Transverse colon (tissue), 4 donors: ENCODE measurements around the gene TIAM1. TPM values are rescaled to one million over a fixed set of nuclear protein-coding genes. Genes with fewer than 3 reads are reported as not detected.

ENCODE experiments used
- DNase-seq: peaks from one replicate; pipeline ENCODE4 v3.0.0-alpha.2; 2019
- H3K27ac ChIP-seq, 4 donors: fragments of 200-600 bp; sonication (generic); 2 replicates each; pipeline ENCODE4 v1.5.1; 2016 to 2018; ENCODE audit warnings: inconsistent platforms in 4 of 4
- H3K27me3 ChIP-seq: fragments of 200-600 bp; sonication (generic); 2 replicates; pipeline ENCODE4 v1.5.1; 2017; ENCODE audit warnings: inconsistent platforms
- H3K36me3 ChIP-seq, 4 donors: fragments of 200-600 bp; sonication (generic); 2 replicates each; pipeline ENCODE4 v1.5.1; 2017 to 2019; ENCODE audit warnings: inconsistent platforms in 4 of 4
- H3K4me1 ChIP-seq, 4 donors: fragments of 200-600 bp; sonication (generic); 2 replicates each; pipeline ENCODE4 v1.5.1; 2017 to 2020; ENCODE audit warnings: inconsistent platforms in 4 of 4
- H3K4me3 ChIP-seq, 4 donors: fragments of 200-600 bp; sonication (generic); 1 replicate in 1 of 4; 2 replicates in 3 of 4; pipeline versions ENCODE4 v1.5.1 to v1.6.1; 2017 to 2019; ENCODE audit warnings: inconsistent platforms in 4 of 4
- H3K9me3 ChIP-seq, 2 donors: fragments of 200-600 bp; sonication (generic); 2 replicates each; pipeline ENCODE4 v1.5.1; 2017 to 2019; ENCODE audit warnings: inconsistent platforms in 2 of 2
- CTCF ChIP-seq, 5 experiments: fragments of 200-600 bp in 3 of 5; fragments of 450-650 bp in 2 of 5; sonication (generic) in 3 of 5; IDR thresholded peaks; 1 replicate in 2 of 5; 2 replicates in 3 of 5; pipeline ENCODE4 v1.5.1; 2016 to 2017; ENCODE audit warnings: antibody characterized with exemption in 5 of 5, inconsistent platforms in 3 of 5, mild to moderate bottlenecking in 2 of 5, moderate library complexity in 1 of 5
- EP300 ChIP-seq: sonication (generic); formaldehyde crosslinking; IDR thresholded peaks from one replicate; pipeline ENCODE4 v1.6.1; 2017; ENCODE audit warnings: antibody characterized with exemption, low read depth
- POLR2A ChIP-seq: fragments of 450-650 bp; IDR thresholded peaks from one replicate; pipeline ENCODE4 v1.6.1; 2016; ENCODE audit warnings: antibody characterized with exemption, mild to moderate bottlenecking, moderate library complexity
- POLR2AphosphoS5 ChIP-seq, 3 donors: sonication (generic); formaldehyde crosslinking; IDR thresholded peaks; one replicate each; pipeline ENCODE4 v1.6.1; 2016; ENCODE audit warnings: antibody characterized with exemption in 3 of 3
- WGBS, 2 donors: methylation state at CpG; one replicate each; pipeline ENCODE4 v1.1.5; 2018; ENCODE audit warnings: low coverage in 1 of 2; 5-methylcytosine and 5-hydroxymethylcytosine counted together
- in situ Hi-C, 4 donors: fragments of 200-750 bp; cut with MboI; loops; one replicate each; pipeline versions ENCODE4 v1.15.0 to v1.15.1; 2017; ENCODE audit warnings: low sequenced_read_pairs in 3 of 4, low pct_ligation_motif_present in 1 of 4, low pct_unique_long_range_greater_than_20kb in 1 of 4
- intact Hi-C: fragments of 100-400 bp; cut with DNase I; formaldehyde crosslinking; loops from one replicate; pipeline ENCODE4 v1.15.1; 2023; ENCODE audit warnings: low total_unique reads
- total RNA-seq, 4 donors: library from RNA; depleted of rRNA; stranded (reverse); fragments of >200 nt; gene quantifications; one replicate each; pipeline ENCODE4 v1.1.0, GENCODE V29; 2016

The TIAM1 gene
- total RNA-seq, 4 donors from 2014 or later, result 4.5 to 18.9 (median 6.5) TPM

DNA sequence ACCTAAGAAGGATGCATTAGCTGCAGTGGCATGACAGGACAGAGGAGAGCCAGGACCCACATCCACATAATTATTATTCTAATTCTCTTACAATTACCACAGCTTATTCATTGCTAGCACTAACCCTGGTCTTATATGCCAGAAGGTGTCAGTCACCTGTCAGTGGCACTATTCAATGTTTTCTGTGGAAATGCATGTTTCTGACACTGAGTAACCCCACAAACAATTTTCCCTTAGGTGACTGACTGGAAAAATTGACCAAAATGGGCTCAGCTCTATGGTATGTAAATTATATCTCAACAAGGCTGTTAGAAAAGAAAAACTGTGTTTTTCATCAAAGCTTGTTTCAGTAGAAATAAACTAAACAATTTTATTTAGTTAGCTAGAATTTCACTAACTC, 187.9 kb downstream of the TIAM1 start:
- no peaks in the 10 kb centered on the region for H3K4me1 ChIP-seq
- intact Hi-C loops, result no loop called here
- TF ChIP-seq POLR2AphosphoS5 (IDR thresholded peaks at IDR 0.05), result no peak
- TF ChIP-seq CTCF (IDR thresholded peaks at IDR 0.05), result no peak
- TF ChIP-seq EP300, result no peak
- TF ChIP-seq POLR2A, result no peak
- H3K9me3 ChIP-seq, result peaks cover 0 to 15% of the 10 kb centered on the region in 2 donors
- no peak overlapping the region for H3K27ac ChIP-seq
- no peak overlapping the region for H3K4me3 ChIP-seq
- no peak for DNase-seq
- H3K27me3 ChIP-seq, result no peaks in the 10 kb centered on the region
- in situ Hi-C loops, result no loop called here
- no peaks in the 10 kb centered on the region for H3K36me3 ChIP-seq

DNA sequence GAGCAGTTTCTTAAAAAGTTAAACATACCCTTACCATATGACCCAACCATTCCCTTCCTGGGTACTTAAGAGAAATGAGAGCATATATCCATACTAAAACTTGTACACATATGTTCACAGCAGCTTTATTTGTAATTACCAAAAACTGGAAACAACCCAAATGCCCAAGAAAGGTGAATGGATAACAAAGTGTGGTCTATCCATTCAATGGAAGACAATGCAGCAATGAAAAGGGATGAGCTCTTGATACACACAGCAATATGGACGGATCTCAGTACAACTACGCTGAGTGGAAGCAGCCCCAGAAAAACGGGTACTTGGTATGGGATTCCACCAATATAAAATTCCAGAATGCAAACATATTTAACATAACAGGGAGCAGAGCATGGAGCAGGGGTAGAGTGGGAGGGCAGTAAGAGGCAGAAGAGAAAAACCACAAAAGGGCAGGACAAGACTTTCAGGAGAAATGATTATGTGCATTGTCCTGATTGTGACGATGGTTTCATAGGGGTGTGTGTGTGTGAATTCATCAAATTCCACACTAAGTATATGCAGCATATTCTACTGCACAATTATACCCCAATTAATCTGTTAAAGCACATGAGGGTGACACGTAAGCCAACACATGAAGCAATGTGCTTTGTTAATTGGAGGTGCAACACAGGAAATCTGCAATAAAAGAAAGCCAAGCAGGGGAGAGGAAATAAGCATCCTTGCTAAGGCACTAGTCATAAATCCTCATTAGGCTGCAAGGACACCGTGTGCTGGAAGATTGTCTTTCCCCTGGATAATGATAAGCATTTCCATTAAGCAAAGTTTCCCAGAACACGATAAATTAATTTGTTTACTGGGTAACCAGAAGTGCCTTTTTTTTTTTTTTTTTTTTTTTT, 192.7 kb downstream of the TIAM1 start:
- in situ Hi-C loops, result no loop called here
- H3K27ac ChIP-seq, result no peak overlapping the region
- no peak overlapping the region for H3K4me3 ChIP-seq
- no peaks in the 10 kb centered on the region for H3K27me3 ChIP-seq
- DNase-seq, result no peak
- intact Hi-C loops, result no loop called here
- H3K36me3 ChIP-seq, result no peaks in the 10 kb centered on the region
- peak in 1 of 3 donors; percentile 18 for TF ChIP-seq POLR2AphosphoS5 (IDR thresholded peaks at IDR 0.05)
- TF ChIP-seq EP300, result peak; percentile 53
- no peak for TF ChIP-seq POLR2A
- peaks cover 0 to 3% of the 10 kb centered on the region in 2 donors for H3K9me3 ChIP-seq
- 72 to 77% methylated on average over 6 to 7 of the region's 7 CpGs for WGBS, 2 donors
- no peaks in the 10 kb centered on the region for H3K4me1 ChIP-seq

DNA sequence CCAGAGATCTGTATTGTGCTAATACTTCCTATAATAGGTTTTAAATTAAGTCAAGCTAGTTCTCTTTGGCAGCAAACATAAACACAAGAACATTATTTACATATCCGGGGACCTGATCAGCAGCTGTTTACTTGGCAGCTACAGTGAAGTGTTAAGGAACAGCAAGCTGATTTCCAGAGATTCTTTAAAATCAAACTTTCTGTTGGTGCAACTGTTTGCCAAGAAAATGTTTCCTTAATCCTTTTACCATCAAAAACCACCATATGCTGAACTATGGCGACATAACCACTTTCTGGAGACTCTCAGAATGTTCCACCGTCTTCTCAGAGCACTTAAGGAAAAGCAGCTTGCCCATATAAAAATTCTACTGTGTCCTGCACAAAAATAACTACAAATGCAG, 198.8 kb downstream of the TIAM1 start:
- peak overlapping the region in 2 of 4 donors; percentile 26 to 34 for H3K27ac ChIP-seq
- H3K36me3 ChIP-seq, result no peaks in the 10 kb centered on the region
- in situ Hi-C loops, result no loop called here
- no peak for DNase-seq
- no peak overlapping the region for H3K4me3 ChIP-seq
- intact Hi-C loops, result no loop called here
- no peak for TF ChIP-seq EP300
- no peak for TF ChIP-seq POLR2A
- no peak for TF ChIP-seq CTCF (IDR thresholded peaks at IDR 0.05)
- no peak for TF ChIP-seq POLR2AphosphoS5 (IDR thresholded peaks at IDR 0.05)
- H3K9me3 ChIP-seq, result no peaks in the 10 kb centered on the region
- no peaks in the 10 kb centered on the region for H3K4me1 ChIP-seq
- H3K27me3 ChIP-seq, result no peaks in the 10 kb centered on the region
- WGBS, 2 donors, result 56 to 57% methylated on average over 3 of the region's 3 CpGs

GRCh38 chr21:31143036-31143435, 201.0 kb downstream of the TIAM1 start:
- H3K36me3 ChIP-seq, result no peaks in the 10 kb centered on the region
- WGBS, 2 donors, result 77 to 87% methylated on average over 4 to 6 of the region's 6 CpGs
- DNase-seq, result no peak
- H3K9me3 ChIP-seq, result no peaks in the 10 kb centered on the region
- TF ChIP-seq EP300, result no peak
- no peak for TF ChIP-seq POLR2A
- no peak for TF ChIP-seq CTCF (IDR thresholded peaks at IDR 0.05)
- TF ChIP-seq POLR2AphosphoS5 (IDR thresholded peaks at IDR 0.05), result no peak
- intact Hi-C loops (no loop called here), in situ Hi-C loops (no loop called here)
- no peak overlapping the region for H3K4me3 ChIP-seq
- no peaks in the 10 kb centered on the region for H3K27me3 ChIP-seq
- no peaks in the 10 kb centered on the region for H3K4me1 ChIP-seq
- no peak overlapping the region for H3K27ac ChIP-seq
